Measurements from ENCODE around the gene SLC35B2.

The SLC35B2 gene

GRCh38 chr6:44251576-44252524 lies 5.5 kb downstream of the SLC35B2 start:
- Mint-ChIP-seq H3K4me3 (peak overlapping the region; percentile 6 to 61 (median 34)), H3K36me3 (ENCODE audit: low read depth) (peaks cover 71% of the 10 kb centered on the region), H3K27ac (no peak overlapping the region), H3K27me3 (ENCODE audit: low read depth) (peaks cover 4% of the 10 kb centered on the region), H3K4me1 (peaks cover 51% of the 10 kb centered on the region), H3K9me3 (no peaks in the 10 kb centered on the region)
- no peak for TF ChIP-seq CTCF (IDR thresholded peaks at IDR 0.05; ENCODE audit: unreplicated experiment in 3 of 3)

GRCh38 chr6:44250718-44251123 lies 6.6 kb downstream of the SLC35B2 start:
- H3K36me3 Mint-ChIP-seq (ENCODE audit: low read depth), result peaks cover 71% of the 10 kb centered on the region
- H3K4me3 Mint-ChIP-seq, result peak overlapping the region in 1 of 3 experiments; percentile 16
- peaks cover 43% of the 10 kb centered on the region for H3K4me1 Mint-ChIP-seq
- peaks cover 4% of the 10 kb centered on the region for H3K27me3 Mint-ChIP-seq (ENCODE audit: low read depth)
- no peaks in the 10 kb centered on the region for H3K9me3 Mint-ChIP-seq
- TF ChIP-seq CTCF (IDR thresholded peaks at IDR 0.05; ENCODE audit: unreplicated experiment in 3 of 3), result no peak
- no peak overlapping the region for H3K27ac Mint-ChIP-seq

GRCh38 chr6:44250067-44250717 lies 7.1 kb downstream of the SLC35B2 start:
- Mint-ChIP-seq H3K27ac (no peak overlapping the region), H3K36me3 (ENCODE audit: low read depth) (peaks cover 71% of the 10 kb centered on the region), H3K4me1 (peaks cover 42% of the 10 kb centered on the region), H3K9me3 (no peaks in the 10 kb centered on the region), H3K4me3 (peak overlapping the region; percentile 7 to 73 (median 9)), H3K27me3 (ENCODE audit: low read depth) (peaks cover 4% of the 10 kb centered on the region)
- TF ChIP-seq CTCF (IDR thresholded peaks at IDR 0.05; ENCODE audit: unreplicated experiment in 3 of 3), result no peak

- Mint-ChIP-seq H3K27ac (peak overlapping the region; percentile 21 to 96 (median 25)), H3K36me3 (ENCODE audit: low read depth) (peaks cover 64% of the 10 kb centered on the region), H3K4me3 (peak overlapping the region; percentile 98 to 100 (median 99)), H3K4me1 (peaks cover 36% of the 10 kb centered on the region), H3K27me3 (ENCODE audit: low read depth) (peaks cover 4% of the 10 kb centered on the region), H3K9me3 (no peaks in the 10 kb centered on the region)
- TF ChIP-seq CTCF (IDR thresholded peaks at IDR 0.05; ENCODE audit: unreplicated experiment in 3 of 3), result no peak
Measured at GRCh38 chr6:44249082-44249748, 8.1 kb downstream of the SLC35B2 start.

GRCh38 chr6:44248579-44248978 lies 8.7 kb downstream of the SLC35B2 start:
- Mint-ChIP-seq H3K27me3 (ENCODE audit: low read depth) (peaks cover 9% of the 10 kb centered on the region), H3K27ac (peak overlapping the region; percentile 92 to 99 (median 96)), H3K4me1 (peaks cover 36% of the 10 kb centered on the region), H3K4me3 (peak overlapping the region; percentile 98 to 100 (median 99)), H3K9me3 (no peaks in the 10 kb centered on the region), H3K36me3 (ENCODE audit: low read depth) (peaks cover 58% of the 10 kb centered on the region)
- TF ChIP-seq CTCF (IDR thresholded peaks at IDR 0.05; ENCODE audit: unreplicated experiment in 3 of 3), result no peak

Data from nephron (organoid).